ENCODE data around the gene DRP2. TPM values are rescaled to one million over a fixed set of nuclear protein-coding genes. Genes with fewer than 3 reads are reported as not detected.

DRP2 gene
- total RNA-seq, 6 donors from 2014 or later: 0.07 TPM; not detected in 5

DNA sequence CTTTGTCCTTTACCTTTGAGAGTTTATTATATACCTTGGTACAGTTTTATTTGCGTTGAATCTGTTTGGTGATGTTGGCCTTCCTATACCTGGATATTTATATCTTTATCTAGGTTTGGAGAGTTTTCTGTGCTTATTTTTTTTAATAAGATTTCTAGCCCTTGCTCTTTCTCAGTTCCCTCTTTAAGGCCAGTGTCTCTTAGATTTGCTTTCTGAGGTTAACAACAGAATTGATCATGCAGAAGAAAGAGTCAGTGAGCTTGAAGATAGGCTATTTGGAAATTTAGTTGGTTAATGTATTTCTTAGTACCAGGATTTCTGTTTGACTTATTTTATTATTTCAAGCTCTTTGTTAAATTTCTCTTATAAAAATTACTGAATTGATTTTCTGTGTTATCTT, 84.2 kb downstream of the DRP2 start:
- peaks cover 0 to 4% (median 0%) of the 10 kb centered on the region in 4 donors for H3K9me3 ChIP-seq
- no peaks in the 10 kb centered on the region for H3K36me3 ChIP-seq
- H3K27me3 ChIP-seq: no peaks in the 10 kb centered on the region
- TF ChIP-seq, protein P1, sequence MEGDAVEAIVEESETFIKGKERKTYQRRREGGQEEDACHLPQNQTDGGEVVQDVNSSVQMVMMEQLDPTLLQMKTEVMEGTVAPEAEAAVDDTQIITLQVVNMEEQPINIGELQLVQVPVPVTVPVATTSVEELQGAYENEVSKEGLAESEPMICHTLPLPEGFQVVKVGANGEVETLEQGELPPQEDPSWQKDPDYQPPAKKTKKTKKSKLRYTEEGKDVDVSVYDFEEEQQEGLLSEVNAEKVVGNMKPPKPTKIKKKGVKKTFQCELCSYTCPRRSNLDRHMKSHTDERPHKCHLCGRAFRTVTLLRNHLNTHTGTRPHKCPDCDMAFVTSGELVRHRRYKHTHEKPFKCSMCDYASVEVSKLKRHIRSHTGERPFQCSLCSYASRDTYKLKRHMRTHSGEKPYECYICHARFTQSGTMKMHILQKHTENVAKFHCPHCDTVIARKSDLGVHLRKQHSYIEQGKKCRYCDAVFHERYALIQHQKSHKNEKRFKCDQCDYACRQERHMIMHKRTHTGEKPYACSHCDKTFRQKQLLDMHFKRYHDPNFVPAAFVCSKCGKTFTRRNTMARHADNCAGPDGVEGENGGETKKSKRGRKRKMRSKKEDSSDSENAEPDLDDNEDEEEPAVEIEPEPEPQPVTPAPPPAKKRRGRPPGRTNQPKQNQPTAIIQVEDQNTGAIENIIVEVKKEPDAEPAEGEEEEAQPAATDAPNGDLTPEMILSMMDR (IDR thresholded peaks at IDR 0.05): no peak
- no peak for TF ChIP-seq POLR2A (IDR thresholded peaks at IDR 0.05)
- no peak for TF ChIP-seq POLR2AphosphoS5 (IDR thresholded peaks at IDR 0.05)
- TF ChIP-seq EP300 (IDR thresholded peaks at IDR 0.05): no peak
- DNase-seq (no peak), ATAC-seq (ENCODE audit: low FRiP score in 2 of 2) (no peak)
- 90 to 95% methylated on average over 1 of the region's 1 CpG for WGBS, 2 donors
- H3K27ac ChIP-seq: no peak overlapping the region
- no peaks in the 10 kb centered on the region for H3K4me1 ChIP-seq
- H3K4me3 ChIP-seq: no peak overlapping the region

Small RNAs within 50 kb of the gene (small RNA-seq; reads per million reads assigned to genes)
- gene Z70280.1: 0 reads per million in 4 donors

Other genes with a start within 250 kb of the DRP2 start
- 10 to 100 TPM; 11.4 to 32.5 (median 19.9) TPM for gene TRMT2B, start 167.7 kb upstream of the DRP2 start, total RNA-seq
- 1 to 10 TPM in 2 of 6 donors, under 1 TPM in 2, not detected in 2; 0.46 to 1.3 (median 1.0) TPM for gene TMEM35A, start 140.9 kb upstream of the DRP2 start, total RNA-seq
- gene CENPI, start 121.6 kb upstream of the DRP2 start, total RNA-seq: 1 to 10 TPM in 2 of 6 donors, under 1 TPM in 4; 0.67 to 4.2 (median 0.98) TPM
- not detected for gene TAF7L, start 71.5 kb downstream of the DRP2 start, total RNA-seq
- 10 to 100 TPM in 1 of 6 donors, 1 to 10 TPM in 4, under 1 TPM in 1; 0.67 to 22.0 (median 6.5) TPM for gene TIMM8A, start 129.0 kb downstream of the DRP2 start, total RNA-seq
- 10 to 100 TPM; 16.2 to 81.7 (median 37.3) TPM for gene BTK, start 166.4 kb downstream of the DRP2 start, total RNA-seq
- 100 to 1,000 TPM; 165 to 641 (median 228) TPM for gene RPL36A, start 171.2 kb downstream of the DRP2 start, total RNA-seq
- 10 to 100 TPM; 18.9 to 54.0 (median 30.7) TPM for gene GLA, start 188.1 kb downstream of the DRP2 start, total RNA-seq
- 10 to 100 TPM; 30.4 to 66.6 (median 59.4) TPM for gene HNRNPH2, start 188.4 kb downstream of the DRP2 start, total RNA-seq